ENCODE results near the gene AHRR.

Gene AHRR

GRCh38 chr5:418162-419121 lies 96.9 kb downstream of the AHRR start:
- Histone ChIP-seq H3K27ac (peak overlapping the region in 8 of 21 experiments; percentile 5 to 72 (median 53)), H3K4me3 (no peak overlapping the region)

GRCh38 chr5:419970-420369 lies 98.5 kb downstream of the AHRR start:
- Histone ChIP-seq H3K27ac (peak overlapping the region in 5 of 21 experiments; percentile 2 to 50 (median 10)), H3K4me3 (no peak overlapping the region)

DNA sequence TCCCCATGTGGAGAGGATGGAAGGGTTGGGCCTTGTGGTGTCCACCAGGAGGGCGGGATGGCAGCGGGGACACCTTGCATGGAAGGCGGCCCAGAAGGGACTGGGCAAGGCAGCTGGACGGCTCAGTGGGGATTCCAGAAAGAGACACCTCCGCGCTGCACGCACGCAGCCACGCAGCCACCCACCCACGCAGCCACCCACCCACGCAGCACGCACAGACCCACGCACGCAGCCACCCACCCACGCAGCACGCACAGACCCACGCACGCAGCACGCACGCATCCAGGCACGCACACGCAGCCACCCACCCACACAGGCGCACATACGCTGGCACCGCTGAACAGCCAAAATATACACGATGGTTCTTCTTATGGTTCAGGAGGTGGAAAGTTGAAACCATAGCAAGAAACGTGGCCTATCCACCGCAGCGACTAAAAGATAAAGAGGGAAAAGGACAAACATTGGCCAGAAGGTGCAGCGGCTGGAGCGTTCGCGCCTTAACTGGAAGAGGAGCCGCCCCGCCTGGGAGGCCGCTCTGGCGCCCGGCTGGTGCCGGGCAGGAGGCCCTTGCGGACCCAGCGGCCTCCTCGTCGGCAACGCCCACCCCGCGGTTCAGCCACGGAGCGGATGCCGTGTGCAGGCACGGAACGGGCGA lies 99.2 kb downstream of the AHRR start:
- Histone ChIP-seq H3K27ac (peak overlapping the region in 1 of 21 experiments; percentile 4), H3K4me3 (no peak overlapping the region)

DNA sequence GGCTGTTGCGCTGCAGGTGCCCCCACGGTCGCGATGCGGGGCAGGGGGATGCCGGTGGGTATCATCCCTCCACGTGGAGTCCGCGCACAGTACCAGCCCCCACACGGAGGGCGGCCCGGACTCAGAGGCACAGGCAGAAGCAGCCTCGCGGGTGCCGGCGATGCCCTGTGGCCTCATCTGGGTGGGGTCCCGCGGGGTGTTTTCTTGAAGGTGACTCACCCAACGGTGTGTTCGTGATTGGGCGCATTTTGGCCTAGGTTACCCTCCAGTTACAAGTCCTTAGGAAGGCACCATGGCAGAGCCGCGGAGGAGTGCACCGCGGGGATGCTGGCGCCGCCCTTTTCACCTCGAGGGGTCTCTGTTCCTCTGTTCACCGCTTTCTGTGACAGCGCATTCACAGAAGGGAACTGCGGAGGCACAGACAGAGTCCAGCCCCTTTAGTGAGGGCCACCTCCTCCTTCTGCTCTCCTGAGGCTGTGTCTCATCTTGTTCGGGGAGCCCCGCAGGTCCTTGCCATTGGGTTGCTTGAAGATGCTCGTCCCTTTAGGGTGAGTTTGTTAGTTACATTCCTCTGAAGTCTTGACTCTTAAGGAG lies 99.9 kb downstream of the AHRR start:
- no peak overlapping the region for H3K4me3 ChIP-seq
- no peak overlapping the region for H3K27ac ChIP-seq

GRCh38 chr5:421901-422300 lies 100.4 kb downstream of the AHRR start:
- Histone ChIP-seq H3K27ac (no peak overlapping the region), H3K4me3 (no peak overlapping the region)

GRCh38 chr5:422323-423232 lies 101.1 kb downstream of the AHRR start:
- Histone ChIP-seq H3K27ac (no peak overlapping the region), H3K4me3 (no peak overlapping the region)

GRCh38 chr5:423233-423565 lies 101.7 kb downstream of the AHRR start:
- no peak overlapping the region for H3K4me3 ChIP-seq
- H3K27ac ChIP-seq = no peak overlapping the region

GRCh38 chr5:423626-424261 lies 102.2 kb downstream of the AHRR start:
- H3K4me3 ChIP-seq = no peak overlapping the region
- H3K27ac ChIP-seq = peak overlapping the region in 2 of 21 experiments; percentile 65 to 74

- Histone ChIP-seq H3K27ac (peak overlapping the region in 5 of 21 experiments; percentile 25 to 74 (median 65)), H3K4me3 (no peak overlapping the region)
Measured at GRCh38 chr5:424301-425110, 103.0 kb downstream of the AHRR start.

GRCh38 chr5:425714-426113 lies 104.2 kb downstream of the AHRR start:
- H3K27ac ChIP-seq = no peak overlapping the region
- no peak overlapping the region for H3K4me3 ChIP-seq

DNA sequence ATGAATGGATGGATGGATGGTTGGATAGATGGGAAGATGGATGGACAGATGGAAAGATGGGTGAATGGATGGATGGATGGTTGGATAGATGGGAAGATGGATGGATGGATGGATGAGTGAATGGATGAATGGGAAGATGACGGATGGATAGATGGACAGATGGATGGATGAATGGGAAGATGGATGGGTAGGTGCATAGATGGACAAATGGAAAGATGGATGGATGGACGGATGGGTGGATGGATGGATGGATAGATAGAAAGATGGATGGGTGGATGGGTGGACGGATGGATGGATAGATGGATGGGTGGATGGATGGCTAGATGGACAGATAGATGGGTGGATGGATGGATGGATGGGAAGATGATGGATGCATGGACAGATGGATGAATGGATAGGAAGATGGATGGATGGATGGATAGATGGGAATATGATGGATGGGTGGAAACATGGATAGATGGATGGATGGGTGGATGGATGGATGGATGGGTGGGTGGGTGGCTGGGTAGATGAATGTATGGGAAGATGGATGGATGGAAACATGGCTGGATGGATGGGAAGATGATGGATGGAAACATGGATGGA lies 105.0 kb downstream of the AHRR start:
- Histone ChIP-seq H3K27ac (no peak overlapping the region), H3K4me3 (no peak overlapping the region)

DNA sequence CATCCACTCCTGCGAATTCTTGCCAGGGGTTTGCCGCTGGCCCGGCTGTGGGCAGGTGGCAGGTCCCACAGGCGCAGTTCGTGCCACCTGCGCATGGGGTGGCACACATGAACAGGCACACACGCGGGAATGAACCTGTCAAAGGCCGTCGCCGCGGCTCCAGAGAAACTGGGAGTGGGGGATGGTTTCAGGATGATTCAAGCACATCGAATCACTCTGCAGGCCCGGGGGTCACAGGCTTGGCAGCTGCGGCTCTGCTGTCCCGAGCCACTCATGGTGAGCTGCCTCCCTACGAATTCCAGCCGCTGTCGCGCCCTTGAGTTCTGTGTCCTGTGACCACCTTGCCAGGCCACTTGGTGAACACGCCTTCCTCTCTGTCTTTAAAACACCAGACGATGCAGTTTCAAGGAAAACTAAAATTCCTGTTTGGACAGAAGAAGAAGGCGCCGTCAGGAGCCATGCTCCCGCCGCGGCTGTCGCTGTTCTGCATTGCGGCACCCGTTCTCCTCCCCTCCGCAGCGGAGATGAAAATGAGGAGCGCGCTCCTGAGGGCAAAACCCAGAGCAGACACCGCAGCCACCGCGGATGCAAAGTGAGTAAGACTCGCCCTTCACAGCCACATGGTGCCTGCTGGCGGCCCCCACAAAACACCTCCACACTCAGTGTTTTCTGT lies 106.0 kb downstream of the AHRR start:
- Histone ChIP-seq H3K27ac (no peak overlapping the region), H3K4me3 (no peak overlapping the region)

GRCh38 chr5:428219-428618 lies 106.7 kb downstream of the AHRR start:
- Histone ChIP-seq H3K4me3 (no peak overlapping the region), H3K27ac (no peak overlapping the region)

DNA sequence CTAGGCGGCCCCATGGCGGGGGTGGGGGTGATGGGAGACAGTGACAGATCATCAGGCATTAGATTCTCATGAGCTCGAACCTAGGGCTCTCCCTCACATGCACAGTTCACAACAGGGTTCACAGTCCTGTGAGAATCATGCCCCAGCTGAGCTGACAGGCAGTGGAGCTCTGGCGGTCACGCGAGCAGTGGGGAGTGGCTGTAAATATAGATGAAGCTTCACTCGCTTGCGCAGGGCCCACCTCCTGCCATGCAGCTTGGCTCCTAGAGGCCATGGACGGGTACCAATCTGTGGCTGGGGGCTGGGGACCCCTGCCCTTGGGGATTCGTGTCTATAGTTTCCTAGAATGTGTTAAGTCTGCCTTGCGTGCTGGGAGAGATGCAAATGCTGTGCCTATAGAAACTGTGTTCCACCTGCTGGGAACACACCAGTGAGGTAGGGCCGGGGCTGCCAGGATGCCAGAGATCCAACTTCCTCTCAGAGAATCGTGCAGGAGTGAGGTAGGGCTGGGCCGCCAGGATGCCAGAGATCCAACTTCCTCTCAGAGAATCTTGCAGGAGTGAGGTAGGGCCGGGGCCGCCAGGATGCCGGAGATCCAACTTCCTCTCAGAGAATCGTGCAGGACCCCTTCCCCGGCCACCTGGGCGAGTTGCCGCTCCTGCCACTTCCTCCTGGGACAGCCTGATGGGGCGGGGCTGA lies 107.4 kb downstream of the AHRR start:
- H3K27ac ChIP-seq = peak overlapping the region in 7 of 21 experiments; percentile 1 to 69 (median 45)
- no peak overlapping the region for H3K4me3 ChIP-seq

DNA sequence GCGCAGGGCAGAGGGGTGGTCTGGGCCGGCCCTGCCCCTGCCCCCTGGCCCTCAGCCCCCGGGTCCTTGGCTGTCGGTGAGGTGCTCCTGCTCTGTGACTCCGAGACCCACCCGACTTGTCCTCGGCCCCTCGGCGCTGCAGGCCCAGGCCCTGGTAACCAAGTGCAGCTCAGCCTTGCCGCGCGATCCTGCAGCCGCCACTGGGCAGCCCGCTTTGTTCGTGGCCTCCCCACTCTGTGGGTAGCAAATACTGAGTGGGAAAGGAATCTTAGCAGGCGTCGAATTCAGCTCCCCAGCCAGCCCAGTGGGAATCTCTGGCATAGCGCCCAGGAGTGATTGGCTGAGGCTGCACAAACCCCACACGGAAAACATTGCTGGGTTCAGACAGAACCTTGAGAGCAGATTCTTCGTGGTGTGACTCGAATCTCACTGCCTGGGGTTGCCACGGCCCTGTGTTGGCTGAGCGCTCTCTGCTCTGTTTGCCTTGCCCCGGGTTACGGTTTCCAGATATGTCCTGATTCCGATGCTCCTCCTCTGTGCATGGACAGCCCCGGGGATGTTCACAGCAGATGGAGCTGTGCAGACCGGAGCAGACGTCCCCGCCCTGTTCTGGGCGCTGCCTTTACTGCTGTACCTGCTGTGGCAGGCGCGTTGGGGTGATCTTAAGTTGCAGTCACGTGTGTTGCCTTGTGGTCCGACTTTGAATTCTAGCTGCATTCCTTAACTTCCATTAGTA lies 108.1 kb downstream of the AHRR start:
- no peak overlapping the region for H3K4me3 ChIP-seq
- H3K27ac ChIP-seq = peak overlapping the region in 7 of 21 experiments; percentile 27 to 69 (median 48)
